ENCODE measurements around the gene SECISBP2L. TPM values are rescaled to one million over a fixed set of nuclear protein-coding genes. Genes with fewer than 3 reads are reported as not detected.

The SECISBP2L gene
- 5.3 to 10.8 TPM (median 7.9 TPM) in 5 replicates for total RNA-seq (2022; extraction: Qiagen RNA extraction)

GRCh38 chr15:49046220-49047102 is at the start of gene SECISBP2L:
Gene SECISBP2L (minus strand): TSS chr15:49046446. CDS start chr15:49046299, 147 bp downstream.

GRCh38 chr15:48963524-48964113 is 82.6 kb downstream of the SECISBP2L start, which contains the start of gene SHC4:
Gene SHC4 (minus strand): TSS chr15:48963919. CDS start chr15:48963015, 904 bp downstream.

Other genes starting within 250 kb of the SECISBP2L start
- 2.5 to 7.8 TPM (median 3.9 TPM) in 5 replicates for gene CEP152, start 235.4 kb downstream of the SECISBP2L start, total RNA-seq (2022; extraction: Qiagen RNA extraction)
- 101 to 158 TPM (median 106 TPM) in 5 replicates for gene EID1, start 168.3 kb downstream of the SECISBP2L start, total RNA-seq (2022; extraction: Qiagen RNA extraction)
- 0.60 to 0.93 TPM (median 0.86 TPM) in 5 replicates for gene SHC4, start 82.5 kb downstream of the SECISBP2L start, total RNA-seq (2022; extraction: Qiagen RNA extraction)
- 53.1 to 99.3 TPM (median 57.9 TPM) in 5 replicates for gene COPS2, start 109.2 kb upstream of the SECISBP2L start, total RNA-seq (2022; extraction: Qiagen RNA extraction)
- 18.7 to 27.1 TPM (median 19.5 TPM) in 5 replicates for gene GALK2, start 123.8 kb upstream of the SECISBP2L start, total RNA-seq (2022; extraction: Qiagen RNA extraction)